Keratinocyte (primary cell): ENCODE data around the gene BCL6B. TPM values are rescaled to one million over a fixed set of nuclear protein-coding genes. Genes with fewer than 3 reads are reported as not detected.

ENCODE experiments used
- DNase-seq: peaks from one replicate; pipeline ENCODE4 v3.0.0-alpha.2; 2011; ENCODE audit warnings: low read depth, missing footprints, low spot score
- FAIRE-seq: peaks from 2 replicates; lab custom pipeline; 2011; peaks lifted over from hg19 to GRCh38; lab: Jason Lieb, UNC
- H2AFZ ChIP-seq: 2 replicates; pipeline ENCODE4 v1.6.0; 2012; ENCODE audit warnings: low read length, control low read depth, inconsistent platforms; ENCODE audit not compliant: control insufficient read depth
- H3K27ac ChIP-seq: 2 replicates; pipeline ENCODE4 v1.5.1; 2011; ENCODE audit warnings: low read length; ENCODE audit not compliant: control insufficient read depth, insufficient read depth
- H3K27me3 ChIP-seq: 3 replicates; pipeline ENCODE4 v1.6.0; 2011; ENCODE audit warnings: low read length; ENCODE audit not compliant: control insufficient read depth, insufficient read depth; ENCODE audit errors: extremely low read depth
- H3K36me3 ChIP-seq, 2 experiments: 2 replicates in 1 of 2; 3 replicates in 1 of 2; pipeline ENCODE4 v1.5.1; 2011; ENCODE audit warnings: low read length in 2 of 2, mild to moderate bottlenecking in 1 of 2; ENCODE audit not compliant: control insufficient read depth in 2 of 2, insufficient read depth in 2 of 2; ENCODE audit errors: extremely low read depth in 1 of 2
- H3K4me1 ChIP-seq: 3 replicates; pipeline ENCODE4 v1.5.1; 2011; ENCODE audit warnings: low read length; ENCODE audit not compliant: control insufficient read depth, insufficient read depth; ENCODE audit errors: extremely low read depth
- H3K4me2 ChIP-seq: 3 replicates; pipeline ENCODE4 v1.6.0; 2011; ENCODE audit warnings: low read depth, low read length; ENCODE audit not compliant: control insufficient read depth, insufficient read depth; ENCODE audit errors: extremely low read depth
- H3K4me3 ChIP-seq, 3 experiments: fragments of 200-600 bp in 1 of 3; sonication (generic) in 1 of 3; 2 replicates in 2 of 3; 3 replicates in 1 of 3; pipeline ENCODE4 v1.5.1; 2011 to 2016; ENCODE audit warnings: low read length in 3 of 3, mild to moderate bottlenecking in 3 of 3, control low read depth in 2 of 3, inconsistent platforms in 1 of 3, low read depth in 1 of 3, mixed read lengths in 1 of 3, mixed run types in 1 of 3, moderate library complexity in 1 of 3; ENCODE audit not compliant: control insufficient read depth in 2 of 3, insufficient read depth in 2 of 3; ENCODE audit errors: extremely low read depth in 1 of 3
- H3K79me2 ChIP-seq: 2 replicates; pipeline ENCODE4 v1.6.0; 2012; ENCODE audit warnings: low read length; ENCODE audit not compliant: control insufficient read depth, insufficient read depth
- H3K9ac ChIP-seq: 3 replicates; pipeline ENCODE4 v1.6.0; 2011; ENCODE audit warnings: low read length; ENCODE audit not compliant: control insufficient read depth, insufficient read depth; ENCODE audit errors: extremely low read depth
- H3K9me1 ChIP-seq: 3 replicates; pipeline ENCODE4 v1.6.0; 2011; ENCODE audit warnings: low read length; ENCODE audit not compliant: control insufficient read depth, insufficient read depth; ENCODE audit errors: extremely low read depth
- H3K9me3 ChIP-seq: 2 replicates; pipeline ENCODE4 v1.5.1; 2012; ENCODE audit warnings: low read depth, low read length; ENCODE audit not compliant: control insufficient read depth
- H4K20me1 ChIP-seq: 3 replicates; pipeline ENCODE4 v1.6.0; 2011; ENCODE audit warnings: low read length; ENCODE audit not compliant: control insufficient read depth, insufficient read depth; ENCODE audit errors: extremely low read depth
- EZH2 ChIP-seq: IDR thresholded peaks from one replicate; pipeline ENCODE4 v1.6.1; 2012; ENCODE audit warnings: inconsistent platforms, mild to moderate bottlenecking, low read length, moderate library complexity
- dilution Hi-C: fragments of 300-500 bp; cut with MboI; formaldehyde crosslinking; loops from one replicate; pipeline ENCODE4 v1.7.0; 2020; ENCODE audit warnings: low sequenced_read_pairs; ENCODE audit not compliant: extremely low pct_ligation_motif_present
- polyA plus RNA-seq, 5 experiments: library from polyadenylated mRNA; depleted of rRNA in 3 of 5; stranded (reverse) in 3 of 5; stranded (forward) in 1 of 5; unstranded in 1 of 5; fragments of >200 nt; gene quantifications; 1 replicate in 1 of 5; 2 replicates in 3 of 5; 3 replicates in 1 of 5; pipeline versions ENCODE4 v1.2.1 to v1.2.3, GENCODE V29; 2011 to 2012; ENCODE audit warnings: missing spikeins in 2 of 5, low read depth in 1 of 5, low replicate concordance in 1 of 5
- TF ChIP-seq, protein P1 (sequence below), 3 experiments: IDR thresholded peaks in 1 of 3; conservative IDR thresholded peaks in 1 of 3; optimal IDR thresholded peaks in 1 of 3; 2 replicates in 2 of 3; 3 replicates in 1 of 3; pipeline versions ENCODE3 to v1.5.1; 2011; ENCODE audit warnings: low read length in 3 of 3, mild to moderate bottlenecking in 3 of 3, moderate library complexity in 2 of 3, control low read depth in 1 of 3, inconsistent platforms in 1 of 3; ENCODE audit not compliant: insufficient read depth in 2 of 3; ENCODE audit errors: extremely low read depth in 1 of 3

The BCL6B gene
- polyA plus RNA-seq, 1 donor (not counting 4 experiments of a cell fraction or from before 2014, with no cell fraction given), result not detected

DNA sequence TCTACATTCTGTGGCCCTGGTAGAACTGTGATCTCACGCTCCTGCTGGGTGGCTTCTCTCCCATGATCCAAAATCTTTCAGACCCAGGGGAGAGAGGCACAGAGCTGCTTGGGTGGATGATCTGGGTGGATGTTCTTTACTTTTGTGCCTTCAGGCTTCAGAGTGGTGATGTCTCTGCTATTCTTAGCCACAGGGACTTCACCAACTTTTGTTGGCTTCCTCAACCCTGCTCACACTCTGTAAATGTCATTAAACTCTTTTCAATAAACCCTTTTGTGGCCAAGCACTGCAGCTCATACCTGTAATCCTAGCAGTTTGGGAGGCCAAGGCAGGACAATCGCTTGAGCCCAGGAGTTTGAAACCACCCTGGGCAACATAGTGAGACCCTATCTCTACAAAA, 49.6 kb downstream of the BCL6B start:
- H3K4me3 ChIP-seq, result no peak overlapping the region
- peaks cover 2% of the 10 kb centered on the region for H3K9me3 ChIP-seq
- no peaks in the 10 kb centered on the region for H3K36me3 ChIP-seq
- FAIRE-seq (no peak), DNase-seq (no peak)
- H4K20me1 ChIP-seq, result no peaks in the 10 kb centered on the region
- no peak overlapping the region for H3K9ac ChIP-seq
- no peaks in the 10 kb centered on the region for H3K79me2 ChIP-seq
- no peak overlapping the region for H3K27ac ChIP-seq
- H3K9me1 ChIP-seq, result no peaks in the 10 kb centered on the region
- H3K27me3 ChIP-seq, result peaks cover 9% of the 10 kb centered on the region
- TF ChIP-seq, protein P1, sequence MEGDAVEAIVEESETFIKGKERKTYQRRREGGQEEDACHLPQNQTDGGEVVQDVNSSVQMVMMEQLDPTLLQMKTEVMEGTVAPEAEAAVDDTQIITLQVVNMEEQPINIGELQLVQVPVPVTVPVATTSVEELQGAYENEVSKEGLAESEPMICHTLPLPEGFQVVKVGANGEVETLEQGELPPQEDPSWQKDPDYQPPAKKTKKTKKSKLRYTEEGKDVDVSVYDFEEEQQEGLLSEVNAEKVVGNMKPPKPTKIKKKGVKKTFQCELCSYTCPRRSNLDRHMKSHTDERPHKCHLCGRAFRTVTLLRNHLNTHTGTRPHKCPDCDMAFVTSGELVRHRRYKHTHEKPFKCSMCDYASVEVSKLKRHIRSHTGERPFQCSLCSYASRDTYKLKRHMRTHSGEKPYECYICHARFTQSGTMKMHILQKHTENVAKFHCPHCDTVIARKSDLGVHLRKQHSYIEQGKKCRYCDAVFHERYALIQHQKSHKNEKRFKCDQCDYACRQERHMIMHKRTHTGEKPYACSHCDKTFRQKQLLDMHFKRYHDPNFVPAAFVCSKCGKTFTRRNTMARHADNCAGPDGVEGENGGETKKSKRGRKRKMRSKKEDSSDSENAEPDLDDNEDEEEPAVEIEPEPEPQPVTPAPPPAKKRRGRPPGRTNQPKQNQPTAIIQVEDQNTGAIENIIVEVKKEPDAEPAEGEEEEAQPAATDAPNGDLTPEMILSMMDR (optimal IDR thresholded peaks at IDR 0.05 in 1 of 3, IDR thresholded peaks at IDR 0.05 in 1 of 3, conservative IDR thresholded peaks at IDR 0.05 in 1 of 3; ENCODE audit: extremely low read depth in 1 of 3, insufficient read depth in 2 of 3, low read length in 3 of 3), result no peak
- TF ChIP-seq EZH2, result no peak
- no peaks in the 10 kb centered on the region for H3K4me1 ChIP-seq
- H3K4me2 ChIP-seq, result no peak overlapping the region
- H2AFZ ChIP-seq, result no peak overlapping the region
- dilution Hi-C loops, result no loop called here

- no peaks in the 10 kb centered on the region for H3K4me1 ChIP-seq
- no peak overlapping the region for H3K4me2 ChIP-seq
- DNase-seq (no peak), FAIRE-seq (no peak)
- TF ChIP-seq EZH2, result no peak
- TF ChIP-seq, protein P1 (optimal IDR thresholded peaks at IDR 0.05 in 1 of 3, IDR thresholded peaks at IDR 0.05 in 1 of 3, conservative IDR thresholded peaks at IDR 0.05 in 1 of 3; ENCODE audit: extremely low read depth in 1 of 3, insufficient read depth in 2 of 3, low read length in 3 of 3), result no peak
- no peak overlapping the region for H3K27ac ChIP-seq
- no peak overlapping the region for H2AFZ ChIP-seq
- H3K9me3 ChIP-seq, result no peaks in the 10 kb centered on the region
- no peak overlapping the region for H3K4me3 ChIP-seq
- H3K79me2 ChIP-seq, result no peaks in the 10 kb centered on the region
- no peaks in the 10 kb centered on the region for H3K9me1 ChIP-seq
- no peaks in the 10 kb centered on the region for H4K20me1 ChIP-seq
- no peaks in the 10 kb centered on the region for H3K36me3 ChIP-seq
- peaks cover 12% of the 10 kb centered on the region for H3K27me3 ChIP-seq
- no peak overlapping the region for H3K9ac ChIP-seq
- dilution Hi-C loops, result no loop called here
These were observed 52.1 kb downstream of the BCL6B start for GRCh38 chr17:7074931-7075330.
